ENCODE data around the gene ZFAND5.
A peak's percentile ranks its signal among the peaks of the same experiment; 100 is the strongest.

GRCh38 chr9:72363908-72364678, 915 bp downstream of the ZFAND5 start:
- TF ChIP-seq CTCF (IDR thresholded peaks at IDR 0.05; ENCODE audit: poor library complexity, severe bottlenecking) (no peak), POLR2AphosphoS5 (IDR thresholded peaks at IDR 0.05) (peak; percentile 31), SMC3 (conservative IDR thresholded peaks at IDR 0.05; ENCODE audit: poor library complexity) (no peak), EZH2 (IDR thresholded peaks at IDR 0.05; ENCODE audit: borderline replicate concordance, insufficient read depth, low read length, poor library complexity, severe bottlenecking) (no peak), RAD21 (conservative IDR thresholded peaks at IDR 0.05) (no peak)

Measured in neural cell (in vitro differentiated cells).